Hematopoietic multipotent progenitor cell treated with erythropoietin and hydrocortisone succinate and interleukin-3 and kit ligand, for 17 days (in vitro differentiated cells): ENCODE data around the gene POMC.
A peak's percentile ranks its signal among the peaks of the same experiment; 100 is the strongest.
"Not testable (repeated sequence)": the region's sequence is repeated elsewhere in the genome, so short reads cannot be mapped to it uniquely, and the experiment has no call there.

Source experiments
- DNase-seq: peaks from one replicate; pipeline ENCODE4 v3.0.0-alpha.2; 2015; ENCODE audit warnings: low spot score

Gene POMC

GRCh38 chr2:25176541-25177181 is 8.3 kb upstream of the POMC start:
- DNase-seq = no peak

GRCh38 chr2:25176138-25176537 is 7.8 kb upstream of the POMC start:
- no peak for DNase-seq

GRCh38 chr2:25174192-25174861 is 5.9 kb upstream of the POMC start:
- DNase-seq = no peak

DNA sequence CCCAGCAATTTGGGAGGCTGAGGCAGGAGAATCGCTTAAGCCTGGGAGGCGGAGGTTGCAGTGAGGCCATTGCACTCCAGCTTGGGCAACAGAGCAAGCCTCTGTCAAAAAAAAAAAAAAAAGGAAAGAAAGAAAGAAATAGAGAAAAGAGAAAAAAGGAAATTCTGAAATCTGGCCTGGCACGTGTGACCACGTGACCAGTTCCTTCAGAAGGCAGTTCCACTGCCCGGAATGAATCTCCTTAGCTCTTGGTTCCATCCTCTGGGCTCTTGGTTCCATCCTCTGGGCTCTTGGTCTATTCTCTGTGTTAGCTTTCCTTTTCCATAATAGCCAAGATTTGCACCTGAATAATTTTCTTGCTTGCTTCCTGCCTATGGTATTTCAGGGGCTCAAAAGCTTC is 5.3 kb upstream of the POMC start:
- DNase-seq = no peak

- DNase-seq = no peak
These were observed 2.5 kb upstream of the POMC start for GRCh38 chr2:25170888-25171287.

GRCh38 chr2:25169073-25169470 is 692 bp upstream of the POMC start:
- DNase-seq = no peak

DNA sequence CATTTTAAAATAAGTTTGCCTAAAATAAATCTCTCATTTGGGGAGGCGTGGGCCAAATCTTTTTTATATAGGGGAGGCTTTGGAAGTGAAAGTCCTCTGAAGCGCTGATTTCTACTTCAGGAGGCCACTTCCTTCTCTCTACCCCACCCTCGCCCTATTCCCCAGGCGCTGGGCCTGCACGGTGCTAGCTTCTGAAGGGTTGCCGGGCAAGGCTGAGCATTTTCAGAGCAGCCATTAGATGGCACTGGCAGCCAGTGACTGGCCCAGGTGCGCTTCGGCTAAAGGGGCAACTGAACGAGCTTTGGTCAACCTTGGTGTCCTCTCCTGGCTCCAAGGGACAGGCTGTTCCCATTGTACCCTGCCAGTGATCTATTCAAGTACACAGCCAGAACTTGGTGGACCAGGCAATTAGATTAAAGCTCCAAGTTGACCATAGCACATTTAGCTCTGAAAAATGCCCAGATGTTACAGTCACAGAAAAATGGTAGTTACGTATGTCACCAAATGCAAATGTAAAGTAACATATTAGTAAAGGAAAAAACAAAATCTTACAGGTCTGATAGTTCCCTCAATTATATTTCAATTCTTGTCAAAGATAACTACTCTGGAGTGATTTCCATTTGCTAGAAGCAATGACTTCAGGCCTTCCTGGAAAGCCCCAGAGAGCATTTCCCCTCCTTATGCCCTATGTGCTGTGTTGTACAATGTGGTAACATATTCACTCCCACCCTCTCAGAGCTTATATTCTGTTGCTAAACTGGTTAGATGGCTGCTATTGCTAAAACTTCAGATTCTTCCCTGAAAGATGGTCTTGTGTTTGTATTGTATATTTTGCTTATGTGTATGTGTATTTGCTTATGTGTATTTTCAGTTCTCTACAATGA is 2.1 kb downstream of the POMC start:
- peak; percentile 25 for DNase-seq

DNA sequence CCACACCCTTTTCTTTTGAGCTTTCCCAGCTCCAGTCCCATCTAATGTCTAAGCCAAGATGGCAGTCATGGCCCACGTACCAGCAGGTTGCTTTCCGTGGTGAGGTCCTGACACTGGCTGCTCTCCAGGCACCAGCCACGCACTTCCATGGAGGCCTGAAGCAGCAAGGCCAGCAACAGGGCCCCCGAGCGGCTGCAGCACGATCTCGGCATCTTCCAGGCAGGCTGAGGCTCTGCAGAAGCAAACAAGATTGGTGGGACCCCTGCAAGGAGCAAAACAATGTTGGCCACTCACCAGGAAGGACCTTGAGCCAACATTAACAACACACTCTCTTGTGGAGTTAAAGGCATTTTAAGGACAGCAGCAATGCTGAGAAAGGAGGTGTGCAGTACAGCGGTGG is 3.8 kb downstream of the POMC start:
- no peak for DNase-seq

GRCh38 chr2:25162061-25162460 is 6.3 kb downstream of the POMC start:
- not testable (repeated sequence) for DNase-seq

DNA sequence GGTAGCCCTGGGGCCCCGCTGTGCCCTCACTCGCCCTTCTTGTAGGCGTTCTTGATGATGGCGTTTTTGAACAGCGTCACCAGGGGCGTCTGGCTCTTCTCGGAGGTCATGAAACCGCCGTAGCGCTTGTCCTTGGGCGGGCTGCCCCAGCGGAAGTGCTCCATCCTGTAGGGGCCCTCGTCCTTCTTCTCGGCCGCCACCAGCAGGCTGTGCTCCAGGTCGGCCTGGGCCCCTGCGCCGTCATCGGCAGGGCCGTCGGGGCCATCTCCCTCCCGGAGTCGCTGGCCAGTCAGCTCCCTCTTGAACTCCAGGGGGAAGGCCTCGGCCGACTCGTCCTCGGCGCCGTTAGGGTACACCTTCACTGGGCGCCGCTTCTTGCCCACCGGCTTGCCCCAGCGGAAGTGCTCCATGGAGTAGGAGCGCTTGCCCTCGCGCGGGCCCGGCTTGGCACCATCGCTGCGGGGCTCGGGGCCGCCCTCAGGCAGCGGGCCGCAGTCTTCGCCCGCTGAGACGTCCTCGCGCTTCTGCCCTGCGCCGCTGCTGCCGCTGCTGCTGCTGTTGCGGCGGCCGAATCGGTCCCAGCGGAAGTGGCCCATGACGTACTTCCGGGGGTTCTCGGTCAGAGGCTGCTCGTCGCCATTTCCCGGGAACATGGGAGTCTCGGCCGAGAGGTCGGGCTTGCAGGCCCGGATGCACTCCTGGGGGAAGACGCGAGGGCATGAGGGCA is 7.2 kb downstream of the POMC start:
- peak; percentile 16 for DNase-seq

- no peak for DNase-seq
These were observed 8.0 kb downstream of the POMC start for GRCh38 chr2:25160376-25160775.

- no peak for DNase-seq
These were observed 8.4 kb downstream of the POMC start for GRCh38 chr2:25159949-25160348.

- DNase-seq = no peak
These were observed 10.1 kb downstream of the POMC start for GRCh38 chr2:25158096-25158852.

DNA sequence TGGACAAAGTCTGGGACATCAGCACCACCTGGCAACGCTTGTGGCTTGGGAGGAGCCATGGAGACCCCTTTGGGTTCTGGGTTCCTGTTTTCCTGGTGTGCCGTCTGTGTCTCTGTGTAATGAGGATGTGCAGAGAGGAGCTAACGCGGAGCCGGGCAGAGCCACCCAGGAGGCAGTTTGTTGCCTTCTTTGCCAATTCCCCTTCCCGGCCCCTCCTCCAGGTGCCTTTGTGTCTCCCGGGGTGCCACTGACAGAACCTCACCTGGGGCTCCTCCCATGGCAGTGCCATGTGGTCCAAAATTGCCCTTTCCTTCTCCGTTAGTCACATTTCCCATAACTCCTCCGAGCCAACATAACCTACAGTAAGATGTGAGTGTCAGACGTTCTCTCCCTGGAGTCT is 13.0 kb downstream of the POMC start:
- DNase-seq = no peak

DNA sequence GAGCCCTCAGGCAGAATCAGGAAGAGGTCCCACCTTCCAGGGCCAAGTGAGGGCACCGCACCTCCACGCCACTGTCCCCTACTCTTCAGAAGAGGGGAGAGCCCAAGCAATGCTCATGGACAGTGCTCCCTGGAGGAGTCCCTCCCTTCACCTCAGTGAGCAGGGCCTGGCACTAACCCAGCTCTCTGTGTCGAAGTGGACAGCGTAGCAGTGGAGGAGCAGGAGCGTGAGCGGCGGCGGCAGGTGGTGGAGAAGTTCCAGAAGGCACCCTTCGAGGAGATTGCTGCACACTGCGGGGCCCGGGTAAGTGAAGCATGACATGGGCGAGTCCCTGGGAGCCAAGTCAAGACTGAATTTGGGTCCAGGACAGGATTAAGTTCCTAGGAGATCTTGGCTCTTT is 16.7 kb downstream of the POMC start:
- DNase-seq = no peak

DNA sequence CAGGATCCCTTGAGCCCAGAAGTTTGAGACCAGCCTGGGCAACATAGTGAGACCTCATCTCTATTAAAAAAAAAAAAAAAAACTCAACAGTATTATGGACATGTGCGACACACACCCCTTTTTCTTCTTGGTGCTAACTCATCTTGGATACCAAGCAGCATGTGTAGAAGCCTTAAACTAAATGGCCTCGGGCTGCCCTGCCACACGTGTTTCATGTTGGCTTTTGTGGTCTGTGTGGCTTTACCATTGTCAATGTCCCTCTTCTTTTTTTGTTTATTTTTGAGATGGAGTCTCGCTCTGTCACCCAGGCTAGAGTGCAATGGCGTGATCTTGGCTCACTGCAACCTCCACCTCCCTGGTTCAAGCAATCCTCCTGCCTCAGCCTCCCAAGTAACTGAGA is 17.4 kb downstream of the POMC start:
- not testable (repeated sequence) for DNase-seq

GRCh38 chr2:25149646-25150045 is 18.7 kb downstream of the POMC start:
- no peak for DNase-seq

- no peak for DNase-seq
These were observed 21.5 kb downstream of the POMC start for GRCh38 chr2:25146896-25147295.

DNA sequence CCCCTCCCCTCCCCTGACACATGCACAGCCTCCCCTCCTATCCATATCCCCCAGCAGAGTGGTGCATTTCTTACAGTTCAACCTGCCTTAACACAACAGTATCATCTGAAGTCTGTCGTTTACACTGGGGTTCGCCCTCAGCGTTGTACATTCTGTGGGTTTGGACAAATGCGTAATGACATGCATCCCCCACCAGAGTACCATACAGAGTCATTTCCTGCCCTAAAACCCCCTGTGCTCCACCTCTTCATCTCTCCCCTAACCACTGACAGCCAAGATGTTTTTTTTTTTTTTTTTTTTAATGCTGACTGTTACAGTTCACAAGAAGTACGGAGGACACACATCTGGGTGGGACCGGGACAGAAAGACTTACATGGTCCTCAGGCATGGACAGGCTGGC is 22.6 kb downstream of the POMC start:
- DNase-seq = no peak

DNA sequence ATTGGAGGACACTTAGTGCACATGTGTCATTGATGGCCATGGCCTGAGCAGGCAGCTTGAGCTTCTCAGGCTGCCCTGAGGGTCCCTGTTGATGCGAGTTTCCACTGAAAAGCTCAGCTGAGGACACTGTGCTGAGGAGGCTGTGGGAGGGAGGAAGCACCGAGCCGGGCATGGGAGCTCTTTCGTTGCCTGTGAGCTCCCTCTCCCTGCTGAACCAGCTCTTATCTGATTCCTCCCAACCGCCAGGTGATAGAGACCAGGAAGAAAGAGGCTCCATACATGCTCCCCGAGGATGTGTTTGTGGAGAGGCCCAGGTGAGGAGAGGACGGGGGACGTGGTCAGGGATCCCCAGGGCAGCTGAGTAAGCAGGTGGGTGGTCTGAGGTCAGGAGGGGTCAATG is 27.3 kb downstream of the POMC start:
- no peak for DNase-seq

- DNase-seq = not testable (repeated sequence)
These were observed 27.8 kb downstream of the POMC start for GRCh38 chr2:25140535-25140934.

DNA sequence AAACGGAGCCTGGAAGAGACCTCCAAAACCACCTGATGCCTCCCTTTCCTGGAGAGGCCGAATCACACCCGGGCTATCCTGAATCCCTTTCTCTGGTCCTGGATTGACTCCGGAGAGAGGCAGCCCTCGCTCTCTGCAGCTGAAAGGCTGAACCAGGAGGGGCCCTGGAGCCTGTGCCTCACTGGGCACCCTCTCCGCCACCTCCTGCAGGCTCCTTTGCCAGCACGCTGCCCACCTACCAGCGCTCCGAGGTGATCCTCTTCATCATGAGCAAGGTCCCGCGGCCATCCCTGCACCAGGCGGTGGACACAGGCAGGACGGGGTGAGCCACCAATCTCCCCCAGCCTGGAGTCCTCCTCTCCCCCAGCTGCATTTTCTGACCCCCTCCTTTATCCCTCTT is 35.7 kb downstream of the POMC start:
- DNase-seq = no peak
